Prostate gland (tissue), 2 donors: ENCODE measurements around the gene GGT7.

Experiments used
- POLR2A ChIP-seq: fragments of 450-650 bp; IDR thresholded peaks from one replicate; pipeline ENCODE4 v1.6.1; 2016; ENCODE audit warnings: antibody characterized with exemption, mild to moderate bottlenecking
- TF ChIP-seq, protein P1 (sequence below), 4 experiments: fragments of 200-600 bp in 2 of 4; fragments of 450-650 bp in 2 of 4; sonication (generic) in 2 of 4; IDR thresholded peaks; 1 replicate in 3 of 4; 2 replicates in 1 of 4; pipeline ENCODE4 v1.5.1; 2016 to 2019; ENCODE audit warnings: antibody characterized with exemption in 4 of 4, mild to moderate bottlenecking in 2 of 4, moderate library complexity in 2 of 4

- TF ChIP-seq, protein P1, sequence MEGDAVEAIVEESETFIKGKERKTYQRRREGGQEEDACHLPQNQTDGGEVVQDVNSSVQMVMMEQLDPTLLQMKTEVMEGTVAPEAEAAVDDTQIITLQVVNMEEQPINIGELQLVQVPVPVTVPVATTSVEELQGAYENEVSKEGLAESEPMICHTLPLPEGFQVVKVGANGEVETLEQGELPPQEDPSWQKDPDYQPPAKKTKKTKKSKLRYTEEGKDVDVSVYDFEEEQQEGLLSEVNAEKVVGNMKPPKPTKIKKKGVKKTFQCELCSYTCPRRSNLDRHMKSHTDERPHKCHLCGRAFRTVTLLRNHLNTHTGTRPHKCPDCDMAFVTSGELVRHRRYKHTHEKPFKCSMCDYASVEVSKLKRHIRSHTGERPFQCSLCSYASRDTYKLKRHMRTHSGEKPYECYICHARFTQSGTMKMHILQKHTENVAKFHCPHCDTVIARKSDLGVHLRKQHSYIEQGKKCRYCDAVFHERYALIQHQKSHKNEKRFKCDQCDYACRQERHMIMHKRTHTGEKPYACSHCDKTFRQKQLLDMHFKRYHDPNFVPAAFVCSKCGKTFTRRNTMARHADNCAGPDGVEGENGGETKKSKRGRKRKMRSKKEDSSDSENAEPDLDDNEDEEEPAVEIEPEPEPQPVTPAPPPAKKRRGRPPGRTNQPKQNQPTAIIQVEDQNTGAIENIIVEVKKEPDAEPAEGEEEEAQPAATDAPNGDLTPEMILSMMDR (IDR thresholded peaks at IDR 0.05), result peak in 2 of 4 experiments; percentile 17 to 22
- peak; percentile 93 for TF ChIP-seq POLR2A
These were observed 4.0 kb upstream of the GGT7 start, which contains the start of gene ACSS2 for GRCh38 chr20:34876406-34877282.
